HFFc6 (cell line): ENCODE results near the gene CTCFL. TPM values are rescaled to one million over a fixed set of nuclear protein-coding genes. Genes with fewer than 3 reads are reported as not detected.

ENCODE experiments used
- DNase-seq: peaks from one replicate; pipeline ENCODE4 v3.0.0-alpha.2; 2018
- H3K27ac Mint-ChIP-seq: 2 replicates; pipeline ENCODE4 v1.8.0; 2020; ENCODE audit warnings: mild to moderate bottlenecking, mixed read lengths
- H3K27me3 Mint-ChIP-seq: 2 replicates; pipeline ENCODE4 v1.8.0; 2021; ENCODE audit warnings: mild to moderate bottlenecking, moderate library complexity, mixed read lengths; ENCODE audit not compliant: insufficient read depth
- H3K36me3 Mint-ChIP-seq: 2 replicates; pipeline ENCODE4 v1.8.0; 2021; ENCODE audit warnings: low read depth, mixed read lengths
- H3K4me1 Mint-ChIP-seq: 2 replicates; pipeline ENCODE4 v1.8.0; 2020; ENCODE audit warnings: low read depth, mixed read lengths
- H3K4me3 Mint-ChIP-seq: 2 replicates; pipeline ENCODE4 v1.8.0; 2020; ENCODE audit warnings: mild to moderate bottlenecking, moderate library complexity, mixed read lengths
- H3K9me3 Mint-ChIP-seq: 2 replicates; pipeline ENCODE4 v1.8.0; 2020; ENCODE audit warnings: mild to moderate bottlenecking, mixed read lengths
- CTCF ChIP-seq: fragments of 200-600 bp; sonication (generic); IDR thresholded peaks from 2 replicates; pipeline ENCODE4 v1.5.0; 2021; ENCODE audit warnings: antibody characterized with exemption, mild to moderate bottlenecking
- total RNA-seq, 6 experiments: library from RNA; stranded (reverse); fragmentation: NEBNext Ultra II Directional; extraction: Animal tissue kit (Norgen Biotek cat#: 25700); gene quantifications; 2 replicates in 1 of 6; 3 replicates in 5 of 6; pipeline ENCODE4 v1.2.3, GENCODE V29; 2021

CTCFL gene
- total RNA-seq, 6 experiments from 2014 or later = not detected

DNA sequence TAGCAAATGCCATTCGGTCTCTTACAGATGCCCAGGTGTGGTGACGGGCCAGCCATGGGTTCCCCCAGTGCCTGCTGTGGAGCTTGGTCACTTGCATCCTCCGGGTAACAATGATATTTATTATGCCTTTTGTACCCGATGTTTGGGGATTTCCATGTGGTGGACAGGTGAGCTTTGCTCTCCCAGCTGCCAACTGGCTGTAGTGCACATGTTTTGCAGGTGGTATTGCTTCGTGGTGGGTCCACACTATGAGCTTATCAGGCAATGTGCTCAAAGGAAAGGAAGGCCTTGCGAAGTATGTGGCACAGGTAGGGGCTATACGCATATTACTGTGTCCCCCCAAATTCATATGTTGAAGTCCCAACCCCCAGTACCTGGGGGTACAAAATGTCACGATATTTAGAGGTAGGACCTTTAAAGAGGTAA is 4.2 kb upstream of the CTCFL start:
- DNase-seq = no peak
- Mint-ChIP-seq H3K36me3 (no peaks in the 10 kb centered on the region), H3K9me3 (no peaks in the 10 kb centered on the region), H3K4me1 (no peaks in the 10 kb centered on the region), H3K4me3 (no peak overlapping the region), H3K27ac (no peak overlapping the region), H3K27me3 (peaks cover 21% of the 10 kb centered on the region)
- no peak for TF ChIP-seq CTCF

DNA sequence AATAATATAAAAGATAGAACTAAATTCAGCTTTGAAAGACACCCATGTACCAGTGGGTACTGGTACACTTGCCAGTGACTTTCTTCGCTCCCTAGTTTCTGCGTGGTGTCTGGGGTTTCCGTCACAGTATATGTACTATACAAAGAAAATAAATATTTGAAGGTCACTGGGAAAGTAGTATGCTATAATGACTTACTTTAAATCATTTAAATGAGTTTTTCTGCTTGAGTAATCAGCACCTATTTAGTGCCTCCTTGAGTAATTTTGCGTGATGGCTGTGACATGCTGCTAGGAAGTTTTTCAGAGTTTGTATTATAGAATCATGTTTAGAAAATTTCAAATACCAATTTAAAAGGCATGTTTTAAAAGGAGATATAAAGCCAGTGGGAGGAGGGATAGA is 3.2 kb upstream of the CTCFL start:
- Mint-ChIP-seq H3K4me1 (no peaks in the 10 kb centered on the region), H3K27ac (no peak overlapping the region), H3K36me3 (no peaks in the 10 kb centered on the region), H3K9me3 (no peaks in the 10 kb centered on the region), H3K27me3 (peaks cover 19% of the 10 kb centered on the region), H3K4me3 (no peak overlapping the region)
- TF ChIP-seq CTCF = no peak
- DNase-seq = no peak

GRCh38 chr20:57527728-57528127 is 2.8 kb upstream of the CTCFL start:
- no peaks in the 10 kb centered on the region for H3K4me1 Mint-ChIP-seq
- H3K27me3 Mint-ChIP-seq = peaks cover 17% of the 10 kb centered on the region
- no peak overlapping the region for H3K4me3 Mint-ChIP-seq
- TF ChIP-seq CTCF = no peak
- DNase-seq = no peak
- no peak overlapping the region for H3K27ac Mint-ChIP-seq
- H3K36me3 Mint-ChIP-seq = no peaks in the 10 kb centered on the region
- H3K9me3 Mint-ChIP-seq = no peaks in the 10 kb centered on the region

DNA sequence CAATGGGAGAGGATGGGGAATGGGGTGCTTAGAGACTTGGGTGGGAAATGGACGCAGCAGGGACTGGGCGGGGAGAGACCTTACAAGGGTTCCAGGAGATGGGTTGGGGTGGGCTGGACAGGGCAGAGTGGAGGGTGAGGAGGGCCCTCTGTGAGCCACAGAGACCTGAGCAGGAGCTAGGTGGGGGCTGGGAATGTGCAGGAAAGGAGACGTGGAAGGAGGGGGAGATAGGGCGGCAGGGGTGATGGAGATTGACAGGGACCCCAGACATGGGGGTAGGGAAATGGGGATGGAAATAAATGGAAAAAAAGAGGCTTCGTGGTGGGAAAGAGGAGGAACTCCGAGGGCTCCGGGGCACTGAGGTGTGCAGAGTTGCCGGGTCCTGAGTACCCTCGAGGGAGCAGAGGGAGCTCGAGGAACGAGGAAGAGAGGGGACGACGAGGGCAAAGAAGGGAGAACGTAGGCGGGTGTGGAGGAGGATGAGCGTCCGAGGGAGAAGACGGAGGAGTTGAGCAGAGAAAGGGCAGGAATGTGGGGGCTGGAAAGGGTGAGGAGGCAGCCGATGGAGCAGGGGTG is 2.0 kb upstream of the CTCFL start:
- Mint-ChIP-seq H3K27ac (no peak overlapping the region), H3K4me1 (no peaks in the 10 kb centered on the region), H3K4me3 (no peak overlapping the region), H3K27me3 (peaks cover 15% of the 10 kb centered on the region; the same call in 1 of the 2 replicates), H3K9me3 (no peaks in the 10 kb centered on the region), H3K36me3 (no peaks in the 10 kb centered on the region)
- DNase-seq = no peak
- no peak for TF ChIP-seq CTCF

DNA sequence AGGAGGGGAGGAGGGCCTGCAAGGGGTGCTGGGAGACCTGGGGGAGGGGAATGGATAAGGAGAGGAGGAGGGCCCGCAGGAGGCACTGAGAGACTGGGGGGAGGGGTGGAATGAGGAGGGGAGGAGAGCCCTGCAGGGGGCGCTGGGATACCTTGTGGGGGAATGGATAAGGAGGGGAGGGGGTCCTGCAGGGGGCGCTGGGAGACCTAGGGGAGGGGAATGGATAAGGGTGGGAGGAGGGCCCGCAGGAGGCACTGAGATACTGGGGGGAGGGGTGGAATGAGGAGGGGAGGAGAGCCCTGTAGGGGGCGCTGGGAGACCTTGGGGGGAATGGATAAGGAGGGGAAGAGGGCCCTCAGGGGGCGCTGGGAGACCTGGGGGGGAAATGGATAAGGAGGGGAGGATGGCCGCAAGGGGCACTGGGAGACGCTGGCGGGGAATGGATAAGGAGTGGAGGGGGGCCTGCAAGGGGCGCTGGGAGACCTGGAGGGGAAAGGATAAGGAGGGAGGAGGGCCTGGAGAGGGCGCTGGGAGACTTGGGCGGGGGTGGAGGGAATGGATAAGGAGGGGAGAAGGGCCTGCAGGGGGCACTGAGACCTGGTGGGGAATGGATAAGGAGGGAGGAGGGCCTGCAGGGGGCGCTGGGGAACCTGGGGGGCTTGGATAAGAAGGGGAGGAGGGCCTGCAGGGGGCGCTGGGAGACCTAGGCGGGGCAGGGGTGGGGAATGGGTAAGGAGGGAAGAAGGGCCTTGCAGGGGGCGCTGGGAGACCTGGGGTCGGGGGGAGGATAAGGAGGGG is 1.3 kb upstream of the CTCFL start:
- H3K9me3 Mint-ChIP-seq = no peaks in the 10 kb centered on the region

More for the DNA sequence above, 1.3 kb upstream of the CTCFL start:
- DNase-seq = no peak
- Mint-ChIP-seq H3K36me3 (no peaks in the 10 kb centered on the region), H3K4me1 (no peaks in the 10 kb centered on the region), H3K4me3 (no peak overlapping the region), H3K27ac (no peak overlapping the region), H3K27me3 (peaks cover 17% of the 10 kb centered on the region; the same call in 1 of the 2 replicates)
- TF ChIP-seq CTCF = peak; percentile 29; the same call in 1 of the 2 replicates
